ENCODE measurements around the gene ZNF763. TPM values are rescaled to one million over a fixed set of nuclear protein-coding genes. Genes with fewer than 3 reads are reported as not detected.

ZNF763 gene
- total RNA-seq, 2 experiments from 2014 or later, result 2.5 to 2.9 TPM

GRCh38 chr19:12015753-12016116 lies 50.9 kb downstream of the ZNF763 start:
- no peaks in the 10 kb centered on the region for H3K27me3 Mint-ChIP-seq
- no peak for ATAC-seq (ENCODE audit: poor library complexity)
- peaks cover 19% of the 10 kb centered on the region for H3K9me3 Mint-ChIP-seq
- H3K4me3 Mint-ChIP-seq, result no peak overlapping the region
- no peak overlapping the region for H3K27ac Mint-ChIP-seq
- peaks cover 60 to 89% of the 10 kb centered on the region in 2 experiments for H3K9me3 ChIP-seq (ENCODE audit: control insufficient read depth in 1 of 2, insufficient read depth in 1 of 2, low read length in 2 of 2)
- H3K27ac ChIP-seq (ENCODE audit: low read depth in 1 of 2, low read length in 2 of 2), result no peak overlapping the region
- intact Hi-C loops (cut with DNase I, micrococcal nuclease), result no loop called here
- no peak for DNase-seq
- no peak overlapping the region for H3K4me3 ChIP-seq (ENCODE audit: low read length)
- ChIA-PET CTCF (no interaction called here), POLR2A (no interaction called here)
- no peak for TF ChIP-seq CTCF (IDR thresholded peaks at IDR 0.05)
- H3K36me3 Mint-ChIP-seq (ENCODE audit: low read depth), result peaks cover 88% of the 10 kb centered on the region
- no peaks in the 10 kb centered on the region for H3K4me1 Mint-ChIP-seq (ENCODE audit: low read depth)
- peaks cover 33% of the 10 kb centered on the region for H3K36me3 ChIP-seq (ENCODE audit: insufficient read depth, low read length)
- no peaks in the 10 kb centered on the region for H3K4me1 ChIP-seq (ENCODE audit: insufficient read depth, low read length)
- H3K27me3 ChIP-seq (ENCODE audit: control insufficient read depth in 1 of 2, insufficient read depth in 2 of 2, low read length in 2 of 2), result no peaks in the 10 kb centered on the region

Other genes with a start within 250 kb of the ZNF763 start
- 1 to 10 TPM; 1.7 to 2.2 TPM for gene ZNF823, start 226.1 kb upstream of the ZNF763 start, total RNA-seq
- gene ZNF441, start 198.0 kb upstream of the ZNF763 start, total RNA-seq, result 1 to 10 TPM; 2.6 to 4.1 TPM
- gene ZNF491, start 166.5 kb upstream of the ZNF763 start, total RNA-seq, result 1 to 10 TPM in 1 of 2 experiments, under 1 TPM in 1; 0.41 to 1.1 TPM
- gene ZNF440, start 150.8 kb upstream of the ZNF763 start, total RNA-seq, result 1 to 10 TPM; 5.8 to 6.8 TPM
- 1 to 10 TPM; 6.3 to 6.6 TPM for gene ZNF439, start 116.3 kb upstream of the ZNF763 start, total RNA-seq
- 1 to 10 TPM; 2.4 to 3.5 TPM for gene ZNF69, start 77.3 kb upstream of the ZNF763 start, total RNA-seq
- gene ZNF700, start 39.9 kb upstream of the ZNF763 start, total RNA-seq, result 10 to 100 TPM; 13.2 to 14.5 TPM
- gene ZNF433, start 70.6 kb downstream of the ZNF763 start, total RNA-seq, result 1 to 10 TPM; 2.6 to 2.8 TPM
- not detected for gene ZNF878, start 87.9 kb downstream of the ZNF763 start, total RNA-seq
- gene ZNF844, start 99.7 kb downstream of the ZNF763 start, total RNA-seq, result 10 to 100 TPM; 22.2 to 23.7 TPM
- gene ZNF20, start 175.3 kb downstream of the ZNF763 start, total RNA-seq, result 1 to 10 TPM; 1.0 to 1.2 TPM
- gene ZNF625, start 191.7 kb downstream of the ZNF763 start, total RNA-seq, result under 1 TPM; 0.56 to 0.85 TPM
- gene ZNF136, start 198.1 kb downstream of the ZNF763 start, total RNA-seq, result 10 to 100 TPM; 40.5 to 45.6 TPM